ENCODE measurements around the gene AHNAK.
A peak's percentile ranks its signal among the peaks of the same experiment; 100 is the strongest.
"Not testable (repeated sequence)": the region's sequence is repeated elsewhere in the genome, so short reads cannot be mapped to it uniquely, and the experiment has no call there.

The AHNAK gene

GRCh38 chr11:62574363-62575071 lies 27.9 kb upstream of the AHNAK start:
- in situ Hi-C loops (cut with HindIII; ENCODE audit: low pct_ligation_motif_present, low sequenced_read_pairs): loop anchor here (25.0 kb wide), 1 partner anchor 187 kb away; no protein-coding TSS in a partner anchor
- Histone ChIP-seq H3K36me3 (replicated peaks) (peaks cover 40% of the 10 kb centered on the region), H3K27ac (peak overlapping the region; percentile 90), H3K4me3 (ENCODE audit: low read depth, low read length) (peak overlapping the region; percentile 75), H3K27me3 (replicated peaks) (no peaks in the 10 kb centered on the region)
- no peak for DNase-seq
- no peak for TF ChIP-seq CTCF (IDR thresholded peaks at IDR 0.05; ENCODE audit: low read depth, low read length, missing control alignments)

- no peak for TF ChIP-seq CTCF (IDR thresholded peaks at IDR 0.05; ENCODE audit: low read depth, low read length, missing control alignments)
- in situ Hi-C loops (cut with HindIII; ENCODE audit: low pct_ligation_motif_present, low sequenced_read_pairs): loop anchor here (25.0 kb wide), 1 partner anchor 186 kb away; no protein-coding TSS in a partner anchor
- DNase-seq: peak; percentile 100
- peak within 1 kb of the TSS; percentile 90 for H3K27ac ChIP-seq
- peaks cover 47% of the 10 kb centered on the region for H3K36me3 ChIP-seq (replicated peaks)
- no peaks in the 10 kb centered on the region for H3K27me3 ChIP-seq (replicated peaks)
- H3K4me3 ChIP-seq (ENCODE audit: low read depth, low read length): peak within 1 kb of the TSS; percentile 98
These were observed 27.2 kb upstream of the AHNAK start, which contains the start of gene EEF1G for GRCh38 chr11:62573592-62574362. Gene EEF1G (minus strand): TSS chr11:62573891. CDS start chr11:62573842, 49 bp downstream.

GRCh38 chr11:62573006-62573591 lies 26.5 kb upstream of the AHNAK start:
- in situ Hi-C loops (cut with HindIII; ENCODE audit: low pct_ligation_motif_present, low sequenced_read_pairs): loop anchor here (25.0 kb wide), 1 partner anchor 186 kb away; no protein-coding TSS in a partner anchor
- H3K27me3 ChIP-seq (replicated peaks): no peaks in the 10 kb centered on the region
- peak overlapping the region; percentile 98 for H3K4me3 ChIP-seq (ENCODE audit: low read depth, low read length)
- TF ChIP-seq CTCF (IDR thresholded peaks at IDR 0.05; ENCODE audit: low read depth, low read length, missing control alignments): no peak
- peak overlapping the region; percentile 56 for H3K27ac ChIP-seq
- H3K36me3 ChIP-seq (replicated peaks): peaks cover 45% of the 10 kb centered on the region
- DNase-seq: no peak

GRCh38 chr11:62572431-62572830 lies 25.8 kb upstream of the AHNAK start:
- in situ Hi-C loops (cut with HindIII; ENCODE audit: low pct_ligation_motif_present, low sequenced_read_pairs): loop anchor here (25.0 kb wide), 1 partner anchor 185 kb away; no protein-coding TSS in a partner anchor
- H3K4me3 ChIP-seq (ENCODE audit: low read depth, low read length): peak overlapping the region; percentile 98
- no peak for TF ChIP-seq CTCF (IDR thresholded peaks at IDR 0.05; ENCODE audit: low read depth, low read length, missing control alignments)
- peaks cover 51% of the 10 kb centered on the region for H3K36me3 ChIP-seq (replicated peaks)
- no peak overlapping the region for H3K27ac ChIP-seq
- DNase-seq: no peak
- no peaks in the 10 kb centered on the region for H3K27me3 ChIP-seq (replicated peaks)

GRCh38 chr11:62571493-62571892 lies 24.9 kb upstream of the AHNAK start:
- not testable (repeated sequence) for DNase-seq; H3K27me3 ChIP-seq (replicated peaks); H3K27ac ChIP-seq
- Histone ChIP-seq H3K4me3 (ENCODE audit: low read depth, low read length) (peak overlapping the region; percentile 9), H3K36me3 (replicated peaks) (peaks cover 60% of the 10 kb centered on the region)
- in situ Hi-C loops (cut with HindIII; ENCODE audit: low pct_ligation_motif_present, low sequenced_read_pairs): loop anchor here (25.0 kb wide), 1 partner anchor 184 kb away; no protein-coding TSS in a partner anchor

- not testable (repeated sequence) for H3K27ac ChIP-seq; DNase-seq; H3K4me3 ChIP-seq (ENCODE audit: low read depth, low read length); H3K27me3 ChIP-seq (replicated peaks)
- peaks cover 66% of the 10 kb centered on the region for H3K36me3 ChIP-seq (replicated peaks)
- in situ Hi-C loops (cut with HindIII; ENCODE audit: low pct_ligation_motif_present, low sequenced_read_pairs): loop anchor here (25.0 kb wide), 1 partner anchor 184 kb away; no protein-coding TSS in a partner anchor
These were observed 24.3 kb upstream of the AHNAK start for GRCh38 chr11:62570903-62571302.
